GM18951 (cell line): ENCODE results near the gene ESRRA.
A peak's percentile ranks its signal among the peaks of the same experiment; 100 is the strongest.

Source experiments
- POLR2A ChIP-seq: IDR thresholded peaks from 4 replicates; pipeline ENCODE4 v1.6.1; 2011; ENCODE audit warnings: mild to moderate bottlenecking; ENCODE audit not compliant: insufficient read length, insufficient read depth; ENCODE audit errors: extremely low read depth
- in situ Hi-C: fragments of 300-500 bp; cut with MboI; formaldehyde crosslinking; loops from one replicate; pipeline ENCODE4 v1.12.0; 2022; ENCODE audit warnings: low sequenced_read_pairs, mixed read lengths, inconsistent platforms; ENCODE audit not compliant: unreplicated experiment

Gene ESRRA

DNA sequence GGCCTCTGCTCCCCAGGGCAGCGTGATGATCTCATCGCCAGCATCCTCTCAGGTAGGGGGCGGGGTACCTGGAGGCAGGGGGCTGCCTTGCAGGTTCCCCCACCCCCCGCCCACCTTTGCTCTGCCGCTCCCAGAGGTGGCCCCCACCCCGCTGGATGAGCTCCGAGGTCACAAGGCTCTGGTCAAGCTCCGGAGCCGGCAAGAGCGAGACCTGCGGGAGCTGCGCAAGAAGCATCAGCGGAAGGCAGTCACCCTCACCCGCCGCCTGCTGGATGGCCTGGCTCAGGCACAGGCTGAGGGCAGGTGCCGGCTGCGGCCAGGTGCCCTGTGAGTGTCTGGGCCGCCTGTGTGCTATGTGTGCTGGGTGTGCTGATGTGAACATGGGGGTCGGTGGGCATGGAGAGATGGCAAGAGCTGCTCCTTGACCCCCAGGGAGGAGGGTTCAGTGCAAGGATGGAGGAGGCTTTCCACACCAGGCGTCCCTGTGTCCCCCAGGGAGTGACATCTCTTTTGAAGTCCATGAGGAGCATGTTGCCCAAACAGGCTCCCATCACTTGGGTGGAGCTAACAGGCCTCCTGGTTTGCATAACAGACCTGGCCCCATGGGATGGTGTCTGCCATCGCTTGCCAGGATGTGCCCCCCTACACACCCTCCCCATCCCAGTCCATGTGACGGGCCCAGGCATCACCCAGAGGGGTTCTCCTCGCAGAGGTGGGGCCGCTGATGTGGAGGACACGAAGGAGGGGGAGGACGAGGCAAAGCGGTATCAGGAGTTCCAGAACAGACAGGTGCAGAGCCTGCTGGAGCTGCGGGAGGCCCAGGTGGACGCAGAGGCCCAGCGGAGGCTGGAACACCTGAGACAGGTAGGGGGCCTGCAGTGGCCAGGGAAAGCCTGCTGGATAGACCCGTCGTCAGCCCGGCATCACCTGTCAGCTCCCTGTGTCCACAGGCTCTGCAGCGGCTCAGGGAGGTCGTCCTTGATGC is 39.9 kb upstream of the ESRRA start:
- no peak for TF ChIP-seq POLR2A

DNA sequence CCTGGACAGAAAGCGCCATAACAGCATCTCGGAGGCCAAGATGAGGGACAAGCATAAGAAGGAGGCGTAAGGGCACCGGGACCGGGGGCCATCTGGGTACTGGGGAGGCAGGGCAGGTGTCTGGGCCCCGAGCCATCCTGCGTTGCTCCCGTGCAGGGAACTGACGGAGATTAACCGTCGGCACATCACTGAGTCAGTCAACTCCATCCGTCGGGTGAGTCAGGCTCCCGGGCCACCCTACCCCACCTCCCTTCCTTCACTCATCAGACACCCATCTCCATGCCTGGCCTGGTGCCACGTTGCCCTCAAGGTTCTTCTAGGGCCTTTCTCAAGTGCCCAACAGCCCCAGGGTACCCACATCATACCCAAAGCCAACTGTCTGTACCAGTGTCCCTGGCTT is 39.0 kb upstream of the ESRRA start:
- in situ Hi-C loops: no loop called here
- no peak for TF ChIP-seq POLR2A

More for the DNA sequence above, 39.9 kb upstream of the ESRRA start:
- in situ Hi-C loops: no loop called here

DNA sequence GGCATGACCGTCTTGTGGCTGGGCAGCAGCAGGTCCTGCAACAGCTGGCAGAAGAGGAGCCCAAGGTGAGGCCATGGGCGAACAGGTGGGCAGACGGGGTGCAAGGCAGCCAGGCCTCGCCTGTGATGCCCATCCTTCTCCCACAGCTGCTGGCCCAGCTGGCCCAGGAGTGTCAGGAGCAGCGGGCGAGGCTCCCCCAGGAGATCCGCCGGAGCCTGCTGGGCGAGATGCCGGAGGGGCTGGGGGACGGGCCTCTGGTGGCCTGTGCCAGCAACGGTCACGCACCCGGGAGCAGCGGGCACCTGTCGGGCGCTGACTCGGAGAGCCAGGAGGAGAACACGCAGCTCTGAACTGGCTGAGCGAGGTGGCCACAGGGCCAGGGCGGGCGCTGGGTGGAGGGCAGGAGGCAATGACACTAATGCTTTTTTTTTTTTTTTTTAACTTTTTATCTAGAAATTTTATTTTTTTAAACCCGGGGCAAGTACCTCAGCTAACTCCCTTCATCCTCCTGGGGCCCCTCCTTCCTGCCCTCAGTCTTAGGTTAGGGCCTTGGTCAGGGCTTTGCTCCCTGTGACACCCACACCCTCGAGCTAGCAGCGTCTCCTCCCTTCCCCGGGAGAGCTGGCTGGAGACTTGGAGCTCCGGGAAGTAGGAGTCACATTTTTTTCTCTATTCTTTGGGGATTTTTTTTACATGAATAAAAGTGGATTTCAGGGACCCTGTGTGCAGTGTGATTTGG is 37.9 kb upstream of the ESRRA start:
- TF ChIP-seq POLR2A: no peak
- in situ Hi-C loops: no loop called here

DNA sequence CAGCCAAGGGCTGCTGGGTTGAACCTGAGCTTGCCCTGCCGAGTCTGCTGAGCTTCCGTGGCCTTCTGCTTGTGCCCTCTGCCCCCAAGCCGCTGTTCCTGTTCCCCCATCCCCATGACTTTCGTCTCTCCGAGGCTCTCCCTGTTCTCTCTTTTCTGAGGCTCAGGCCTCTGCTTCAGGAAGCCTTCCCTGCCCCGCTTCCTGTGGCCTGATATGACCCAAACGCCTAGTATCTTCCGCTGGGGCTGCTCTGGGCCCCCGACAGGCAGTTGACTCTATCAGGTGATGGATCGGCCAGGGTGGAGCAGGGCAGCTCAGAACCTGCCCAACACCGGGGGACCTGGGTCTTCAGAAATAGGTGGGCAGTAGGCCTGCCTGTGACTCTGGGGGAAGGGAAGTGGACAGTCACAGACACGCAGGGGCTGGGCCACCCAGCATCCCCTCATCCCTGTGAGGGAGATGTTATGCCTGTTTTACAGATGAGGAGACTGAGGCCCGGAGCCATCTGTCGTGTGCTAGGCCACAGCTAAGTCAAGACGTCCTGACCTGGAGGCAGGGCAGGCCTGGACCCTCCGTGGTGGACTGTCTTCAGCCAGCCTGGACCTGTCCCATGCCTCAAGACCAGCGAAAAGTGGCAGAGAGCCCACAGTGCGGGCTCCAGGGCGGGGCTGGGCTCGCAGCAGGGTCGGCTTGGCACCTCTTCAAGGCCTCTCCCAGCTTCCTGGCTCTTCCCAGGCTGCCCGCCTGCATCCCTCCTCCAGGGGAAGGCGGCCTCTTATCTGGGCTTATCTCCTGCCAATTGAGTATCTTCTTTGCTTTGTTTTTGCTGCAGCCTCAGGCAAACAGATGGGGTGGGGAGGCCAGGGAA is 37.1 kb upstream of the ESRRA start:
- TF ChIP-seq POLR2A: no peak
- in situ Hi-C loops: no loop called here

DNA sequence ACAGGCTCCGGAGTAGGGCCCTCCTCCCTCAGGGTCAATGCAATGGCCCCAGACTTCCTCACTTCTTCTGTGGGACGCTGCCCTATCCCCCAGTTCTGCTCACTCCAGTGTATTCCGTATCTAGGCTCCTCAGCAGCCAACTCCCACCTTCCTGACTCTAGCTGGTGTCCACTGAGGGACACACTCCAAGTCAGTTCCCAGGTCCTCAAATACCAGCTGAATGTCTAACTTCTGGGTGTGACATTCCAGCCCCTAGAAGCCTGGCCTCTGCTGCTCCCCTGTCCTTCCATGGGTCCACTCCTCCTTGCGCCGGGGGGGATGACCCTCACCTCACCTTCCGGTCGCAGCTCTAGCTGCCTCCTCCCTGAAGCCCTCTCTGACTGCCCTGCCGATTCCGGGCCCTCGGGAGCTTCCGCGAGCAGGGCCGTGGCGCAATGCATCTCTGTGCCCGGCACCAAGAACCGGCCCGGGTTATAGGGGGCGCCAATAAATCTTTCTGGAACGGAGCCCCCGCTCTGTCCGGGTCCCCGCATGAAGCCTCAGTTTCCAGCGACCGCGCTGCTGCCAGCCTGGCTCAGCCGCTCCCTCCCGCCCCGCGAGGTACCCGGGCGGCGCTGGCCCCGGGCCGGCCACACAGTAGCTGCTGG is 36.3 kb upstream of the ESRRA start:
- no peak for TF ChIP-seq POLR2A
- in situ Hi-C loops: no loop called here

DNA sequence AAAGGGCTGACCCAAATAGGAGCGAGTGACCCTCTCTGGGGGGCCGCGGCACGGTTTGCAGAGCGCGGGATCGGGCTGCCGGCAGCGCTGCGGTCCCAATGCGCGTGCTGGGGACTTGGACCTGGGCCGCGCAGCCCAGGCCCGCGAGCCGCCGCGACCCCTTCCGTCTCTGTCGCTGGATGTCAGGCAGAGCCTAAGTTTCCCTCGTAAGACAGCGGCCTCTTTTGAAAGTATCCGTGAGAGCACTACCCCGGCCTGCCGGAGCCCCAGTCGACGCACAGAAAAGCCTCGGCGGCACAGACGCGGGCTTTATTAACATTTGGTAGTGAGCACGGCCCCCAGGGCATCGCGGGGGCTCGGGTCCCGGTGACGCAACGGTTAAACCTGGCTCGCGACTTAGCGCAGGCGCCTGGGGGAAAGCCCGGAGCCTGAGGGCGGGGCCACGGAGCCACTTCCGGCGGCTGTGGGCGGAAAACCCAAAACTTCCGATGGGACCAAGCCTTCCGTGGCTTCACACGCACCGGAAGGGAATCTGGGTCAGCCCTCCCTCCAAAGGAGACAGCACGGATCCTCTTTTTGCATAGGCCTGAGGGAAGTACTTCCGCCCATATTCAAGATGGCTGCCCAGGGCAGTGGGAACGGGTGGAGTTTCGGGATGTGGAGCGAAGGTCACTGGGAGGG is 35.6 kb upstream of the ESRRA start:
- peak; percentile 75 for TF ChIP-seq POLR2A
- in situ Hi-C loops: no loop called here

DNA sequence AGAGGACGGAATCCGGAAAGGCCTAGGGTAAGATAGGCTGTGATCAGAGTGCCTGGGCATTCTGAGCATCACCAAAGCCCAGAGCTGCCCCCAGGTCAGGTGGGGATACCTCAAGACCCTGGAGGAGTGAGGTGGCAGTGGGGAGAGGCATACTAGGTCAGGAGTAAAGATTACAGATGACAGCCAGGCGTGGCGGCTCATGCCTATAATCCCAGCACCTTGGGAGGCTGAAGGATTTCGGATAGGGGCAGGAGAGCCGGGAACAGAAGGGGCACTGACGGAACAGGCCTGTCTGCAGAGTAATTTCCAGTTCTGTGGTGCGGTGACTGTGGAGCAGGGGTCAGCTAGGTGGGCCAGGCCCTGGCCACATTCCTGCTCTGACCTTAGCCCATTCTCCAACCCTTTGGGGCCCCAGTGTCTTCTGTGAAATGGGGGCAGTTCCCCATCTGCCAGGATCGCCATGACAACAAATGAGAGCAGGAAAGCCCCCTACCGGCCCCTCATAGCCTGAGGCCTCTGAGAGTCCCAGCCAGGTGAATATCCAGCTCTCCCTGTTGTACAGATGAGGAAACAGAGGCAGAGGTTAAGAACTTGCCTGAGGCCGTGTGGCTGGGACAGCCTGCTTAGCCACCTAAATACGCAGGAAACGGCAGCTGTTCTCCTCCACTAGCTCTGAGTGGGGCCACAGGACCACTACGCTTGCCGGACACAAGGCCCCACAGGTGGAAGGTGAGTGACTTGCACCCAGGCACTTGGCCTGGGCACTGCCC is 30.1 kb upstream of the ESRRA start:
- in situ Hi-C loops: no loop called here
- TF ChIP-seq POLR2A: no peak

DNA sequence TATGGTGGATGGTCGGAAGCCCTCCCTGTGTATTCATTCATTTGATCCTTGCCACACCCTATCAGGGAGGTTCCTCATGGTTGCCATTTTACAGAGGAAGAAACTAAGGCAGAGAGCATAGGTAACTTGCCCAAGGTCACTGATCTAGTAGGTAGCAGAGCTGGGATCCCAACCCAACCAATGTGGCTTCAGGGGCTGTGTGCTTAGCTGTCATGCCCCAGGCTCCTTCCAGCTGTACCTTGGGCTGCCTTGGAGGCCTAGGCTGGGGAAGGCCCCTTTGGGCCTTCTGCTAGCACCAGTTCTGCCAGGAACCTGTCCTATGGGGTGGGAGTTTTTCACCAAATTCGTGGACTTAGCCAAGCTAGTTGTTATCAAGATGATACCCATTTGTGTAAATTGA is 29.5 kb upstream of the ESRRA start:
- in situ Hi-C loops: no loop called here

DNA sequence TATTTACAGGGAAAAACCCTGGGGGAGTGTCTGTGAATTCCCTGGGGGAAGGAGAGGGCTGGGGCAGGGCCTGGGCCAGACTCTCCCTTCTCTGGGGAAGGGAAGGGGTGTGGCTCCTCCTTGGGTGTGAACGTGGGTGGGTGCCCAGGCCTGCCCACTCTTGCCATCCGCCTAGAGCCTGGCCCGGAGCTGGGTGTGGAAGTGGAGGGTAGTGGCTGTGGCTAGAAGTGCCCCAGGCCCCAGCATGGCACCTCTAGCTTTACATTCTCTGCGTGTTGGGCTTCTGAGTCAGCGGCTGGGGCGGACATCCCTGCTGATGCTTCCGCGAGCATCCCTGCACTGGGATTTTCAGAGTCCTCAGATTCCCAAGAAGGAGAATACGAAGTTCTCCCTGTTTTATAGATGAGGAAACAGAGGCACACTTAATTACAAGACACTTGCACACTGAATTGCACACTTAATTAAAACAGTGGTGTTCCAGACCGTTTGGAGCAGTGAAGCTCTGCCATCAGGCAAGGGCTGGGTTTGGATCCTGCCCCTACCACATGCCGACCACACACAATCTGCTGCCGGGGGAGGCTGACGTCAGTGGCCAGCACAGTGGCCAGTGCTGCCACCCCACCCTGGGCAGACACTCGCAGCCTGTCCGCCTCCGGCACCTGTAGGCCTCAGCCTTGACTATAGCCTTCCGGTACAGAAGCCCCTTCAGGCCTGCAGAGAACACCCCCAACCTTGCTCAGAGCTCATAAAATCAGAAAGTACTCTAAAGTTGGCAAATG is 28.5 kb upstream of the ESRRA start:
- in situ Hi-C loops: no loop called here
- no peak for TF ChIP-seq POLR2A

More for the DNA sequence above, 29.5 kb upstream of the ESRRA start:
- TF ChIP-seq POLR2A: no peak

DNA sequence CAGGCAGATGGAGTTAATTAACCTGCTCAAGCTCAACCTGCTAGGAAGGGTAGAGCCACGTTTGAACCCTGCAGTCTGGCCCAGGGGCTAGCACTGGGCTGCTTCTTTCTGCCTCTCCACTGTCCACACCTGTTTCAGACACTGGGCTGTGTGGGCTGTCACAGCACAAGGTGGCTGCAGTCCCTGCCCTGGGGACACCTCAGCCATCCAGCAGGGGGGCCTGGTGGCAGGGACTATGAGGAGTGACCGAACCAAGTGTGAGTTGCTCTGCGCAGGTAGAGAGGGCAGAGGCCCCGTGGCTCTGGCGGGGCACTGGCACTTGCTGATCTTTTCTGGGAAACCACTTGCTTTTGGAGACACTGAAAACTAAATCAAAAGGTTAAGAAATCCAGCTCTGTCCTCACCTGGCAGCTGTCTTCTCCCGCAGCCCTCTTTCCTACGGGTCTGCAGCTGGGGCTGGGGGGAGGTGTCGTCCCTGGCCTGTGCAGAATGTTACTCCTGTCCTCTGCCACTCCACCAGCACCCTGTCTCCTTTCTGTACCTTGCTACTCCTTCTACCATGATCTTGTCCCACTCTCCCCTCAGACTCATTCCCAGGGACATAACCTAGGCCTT is 26.6 kb upstream of the ESRRA start:
- no peak for TF ChIP-seq POLR2A
- in situ Hi-C loops: no loop called here
